IMR-90 (cell line): ENCODE results near the gene NAA80. TPM values are rescaled to one million over a fixed set of nuclear protein-coding genes. Genes with fewer than 3 reads are reported as not detected.
A peak's percentile ranks its signal among the peaks of the same experiment; 100 is the strongest.

Experiments
- ATAC-seq: fragments of 200-7000 bp; cut with Tn5 transposase; 2 replicates; pipeline ENCODE4 v1.9.1; 2020; ENCODE audit warnings: low read depth, mild to moderate bottlenecking, moderate library complexity
- BruUV-seq: library from RNA; stranded (reverse); fragments of 400-500 nt; replicated peaks from 2 replicates; lab custom pipeline; 2021; lab: Mats Ljungman, UMichigan
- CTCF ChIA-PET: fragments of 300-600 bp; formaldehyde crosslinking; extraction: SDS; loops from one replicate; lab custom pipeline; 2021; ENCODE audit warnings: antibody characterized with exemption; lab: Yijun Ruan, JAX
- POLR2A ChIA-PET: fragments of 300-600 bp; sonication (Branson Sonifier 250); formaldehyde crosslinking; loops from one replicate; lab custom pipeline; 2022; ENCODE audit warnings: antibody characterized with exemption; ENCODE audit not compliant: unreplicated experiment; lab: Charles Lee
- DNase-seq: peaks from one replicate; pipeline ENCODE4 v3.0.0; 2013
- H2AFZ ChIP-seq: replicated peaks from 2 replicates; pipeline ENCODE3; 2013; ENCODE audit warnings: low read length, mild to moderate bottlenecking; ENCODE audit not compliant: poor library complexity
- H2AK5ac ChIP-seq: 2 replicates; pipeline ENCODE4 v1.6.1; 2013; ENCODE audit warnings: low read depth, low read length, inconsistent platforms
- H2AK9ac ChIP-seq: replicated peaks from 2 replicates; pipeline ENCODE3; 2013; ENCODE audit warnings: mild to moderate bottlenecking, low read depth, low read length, moderate library complexity; ENCODE audit not compliant: poor library complexity
- H2BK120ac ChIP-seq: 2 replicates; pipeline ENCODE4 v1.6.1; 2013; ENCODE audit warnings: low read depth, low read length, inconsistent platforms
- H2BK15ac ChIP-seq: 3 replicates; pipeline ENCODE4 v1.6.1; 2013; ENCODE audit warnings: low read depth, low read length, inconsistent platforms
- H2BK20ac ChIP-seq: 2 replicates; pipeline ENCODE4 v1.6.1; 2013; ENCODE audit warnings: low read depth, mild to moderate bottlenecking, inconsistent platforms, low read length, moderate library complexity
- H2BK5ac ChIP-seq: 2 replicates; pipeline ENCODE4 v1.6.1; 2013; ENCODE audit warnings: mild to moderate bottlenecking, low read depth, low read length, inconsistent platforms; ENCODE audit not compliant: poor library complexity, severe bottlenecking
- H3K14ac ChIP-seq: replicated peaks from 2 replicates; pipeline ENCODE4 v1.6.1; 2013; ENCODE audit warnings: low read depth, low read length, inconsistent platforms
- H3K18ac ChIP-seq: 2 replicates; pipeline ENCODE4 v1.6.1; 2013; ENCODE audit warnings: low read depth, low read length, control low read depth
- H3K23ac ChIP-seq: 2 replicates; pipeline ENCODE4 v1.6.1; 2013; ENCODE audit warnings: low read depth, low read length, inconsistent platforms
- H3K27ac ChIP-seq: 2 replicates; pipeline ENCODE4 v1.5.1; 2013; ENCODE audit warnings: mild to moderate bottlenecking, control low read depth, low read length; ENCODE audit not compliant: insufficient read depth
- H3K27me3 ChIP-seq: 2 replicates; pipeline ENCODE4 v1.6.1; 2013; ENCODE audit warnings: low read length; ENCODE audit not compliant: control insufficient read depth, insufficient read depth
- H3K36me3 ChIP-seq: 2 replicates; pipeline ENCODE4 v1.6.1; 2013; ENCODE audit warnings: low read length, mixed read lengths; ENCODE audit not compliant: control insufficient read depth, insufficient read depth
- H3K4ac ChIP-seq: 2 replicates; pipeline ENCODE4 v1.6.1; 2013; ENCODE audit warnings: low read depth, low read length, inconsistent platforms
- H3K4me1 ChIP-seq: 2 replicates; pipeline ENCODE4 v1.6.1; 2013; ENCODE audit warnings: low read length, mixed read lengths; ENCODE audit not compliant: control insufficient read depth, insufficient read depth
- H3K4me2 ChIP-seq: 2 replicates; pipeline ENCODE4 v1.6.1; 2013; ENCODE audit warnings: low read depth, mild to moderate bottlenecking, control low read depth, low read length, moderate library complexity
- H3K4me3 ChIP-seq: 2 replicates; pipeline ENCODE4 v1.5.1; 2013; ENCODE audit warnings: low read depth, mild to moderate bottlenecking, control low read depth, low read length, moderate library complexity; ENCODE audit not compliant: insufficient read depth
- H3K56ac ChIP-seq: 2 replicates; pipeline ENCODE4 v1.6.1; 2013; ENCODE audit warnings: low read length, inconsistent platforms; ENCODE audit not compliant: insufficient read depth; ENCODE audit errors: extremely low read depth
- H3K79me1 ChIP-seq, 2 experiments: 2 replicates each; pipeline ENCODE4 v1.6.1; 2013; ENCODE audit warnings: low read length in 2 of 2, inconsistent platforms in 1 of 2, low read depth in 1 of 2
- H3K9ac ChIP-seq: 2 replicates; pipeline ENCODE4 v1.6.1; 2013; ENCODE audit warnings: low read depth, low read length, control low read depth
- H3K9me1 ChIP-seq: 2 replicates; pipeline ENCODE4 v1.6.1; 2013; ENCODE audit warnings: low read length, inconsistent platforms; ENCODE audit not compliant: insufficient read depth
- H3K9me3 ChIP-seq: 2 replicates; pipeline ENCODE4 v1.6.1; 2013; ENCODE audit warnings: low read length; ENCODE audit not compliant: control insufficient read depth, insufficient read depth
- H4K20me1 ChIP-seq: 2 replicates; pipeline ENCODE4 v1.6.1; 2013; ENCODE audit warnings: low read length, inconsistent platforms; ENCODE audit not compliant: insufficient read depth
- H4K5ac ChIP-seq: 2 replicates; pipeline ENCODE4 v1.6.1; 2013; ENCODE audit warnings: mild to moderate bottlenecking, low read depth, low read length, control low read depth
- H4K8ac ChIP-seq, 2 experiments: 2 replicates each; pipeline ENCODE4 v1.6.1; 2013; ENCODE audit warnings: low read depth in 2 of 2, low read length in 2 of 2, control low read depth in 1 of 2, inconsistent platforms in 1 of 2
- H4K91ac ChIP-seq: 2 replicates; pipeline ENCODE4 v1.6.1; 2013; ENCODE audit warnings: low read depth, low read length, inconsistent platforms; ENCODE audit not compliant: insufficient read depth
- NFE2L2 ChIP-seq: fragments of 150-350 bp; IDR thresholded peaks from 2 replicates; pipeline ENCODE4 v1.6.1; 2016; ENCODE audit warnings: low read depth, mild to moderate bottlenecking, low read length
- RFX5 ChIP-seq: IDR thresholded peaks from 2 replicates; pipeline ENCODE4 v1.8.0; 2012; ENCODE audit warnings: low read depth, mild to moderate bottlenecking, low read length, moderate library complexity
- SMC3 ChIP-seq: fragments of 150-350 bp; IDR thresholded peaks from 2 replicates; pipeline ENCODE4 v1.6.1; 2016; ENCODE audit warnings: low read depth, mild to moderate bottlenecking, antibody characterized with exemption, low read length, moderate library complexity
- WGBS, 2 experiments: methylation state at CpG; one replicate each; pipeline versions ENCODE4 v1.1.5 to v1.1.7; 2013; ENCODE audit warnings: missing lambda C conversion rate in 2 of 2; ENCODE audit not compliant: insufficient read length in 1 of 2; ENCODE audit errors: extremely low coverage in 2 of 2; 5-methylcytosine and 5-hydroxymethylcytosine counted together
- dilution Hi-C: fragments of 300-500 bp; cut with HindIII; formaldehyde crosslinking; loops from one replicate; pipeline ENCODE4 v1.14.3; 2018; ENCODE audit warnings: low sequenced_read_pairs; ENCODE audit not compliant: unreplicated experiment
- in situ Hi-C: fragments of 300-500 bp; cut with MboI; formaldehyde crosslinking; loops from 3 replicates; pipeline ENCODE4 v1.14.3; 2019; ENCODE audit warnings: low sequenced_read_pairs, inconsistent platforms, mixed read lengths
- intact Hi-C: fragments of 100-400 bp; cut with micrococcal nuclease; formaldehyde crosslinking; loops from 2 replicates; pipeline ENCODE4 v1.10.0; 2022
- polyA plus RNA-seq, 3 experiments: library from polyadenylated mRNA; depleted of rRNA; stranded (reverse); fragments of >200 nt; gene quantifications; 2 replicates each; pipeline ENCODE4 v1.2.3, GENCODE V29; 2012; ENCODE audit warnings: low replicate concordance in 1 of 3
- total RNA-seq: library from RNA; depleted of rRNA; stranded (reverse); fragments of >200 nt; gene quantifications from 2 replicates; pipeline ENCODE4 v1.2.3, GENCODE V29; 2012

NAA80 gene
- total and polyA plus RNA-seq, 2 of the 4 experiments (the other 2 are of a cell fraction), result 5.0 to 14.4 TPM

DNA sequence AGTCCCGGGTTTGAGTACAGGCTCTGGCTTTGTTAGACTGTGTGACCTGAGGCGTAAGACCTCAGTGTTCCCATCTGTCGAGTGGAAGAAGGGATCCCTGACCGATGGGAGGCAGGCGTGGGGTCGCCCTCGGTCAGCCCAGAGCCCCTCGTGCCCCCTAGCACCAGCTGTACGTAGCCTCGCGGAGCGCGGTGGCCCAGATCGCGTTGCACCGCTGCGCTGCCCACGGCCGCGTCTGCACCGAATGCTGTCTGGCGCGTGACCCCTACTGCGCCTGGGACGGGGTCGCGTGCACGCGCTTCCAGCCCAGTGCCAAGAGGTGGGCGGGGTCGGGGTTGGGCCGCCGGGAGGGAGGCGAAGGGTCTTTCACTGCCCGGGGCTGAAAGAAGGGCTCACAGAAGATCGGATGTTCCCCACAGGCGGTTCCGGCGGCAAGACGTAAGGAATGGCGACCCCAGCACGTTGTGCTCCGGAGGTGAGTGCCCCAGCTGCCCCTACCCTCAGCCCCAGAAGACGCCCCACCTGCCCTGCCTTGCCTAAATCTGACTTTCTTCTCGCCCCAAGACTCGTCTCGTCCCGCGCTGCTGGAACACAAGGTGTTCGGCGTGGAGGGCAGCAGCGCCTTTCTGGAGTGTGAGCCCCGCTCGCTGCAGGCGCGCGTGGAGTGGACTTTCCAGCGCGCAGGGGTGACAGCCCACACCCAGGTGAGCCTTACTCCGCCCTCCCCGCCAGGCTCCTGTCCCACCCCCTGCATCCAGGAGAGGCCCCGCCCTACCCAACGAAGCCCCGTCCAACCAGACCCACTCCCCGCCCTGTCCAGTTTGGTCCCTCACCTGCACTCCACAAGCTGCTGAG is 23.8 kb downstream of the NAA80 start:
- Histone ChIP-seq H4K91ac (no peak overlapping the region), H2AK5ac (no peak overlapping the region), H3K4ac (no peak overlapping the region), H3K27ac (no peak overlapping the region), H2BK5ac (no peak overlapping the region), H3K79me1 (peaks cover 3 to 9% of the 10 kb centered on the region in 2 experiments; a peak in 3 of 4 replicates), H3K36me3 (peaks cover 20% of the 10 kb centered on the region; the same call in 1 of the 2 replicates), H3K14ac (no peak overlapping the region), H4K8ac (no peak overlapping the region), H3K9me3 (no peaks in the 10 kb centered on the region), H3K9me1 (peaks cover 4% of the 10 kb centered on the region; the same call in 1 of the 2 replicates), H2AK9ac (peak overlapping the region; percentile 24), H4K5ac (no peak overlapping the region), H4K20me1 (no peaks in the 10 kb centered on the region), H3K9ac (no peak overlapping the region), H3K18ac (no peak overlapping the region), H3K4me2 (no peak overlapping the region), H2BK20ac (no peak overlapping the region), H3K4me1 (peaks cover 9% of the 10 kb centered on the region), H3K23ac (no peak overlapping the region), H2BK15ac (no peak overlapping the region), H2BK120ac (no peak overlapping the region), H3K27me3 (no peaks in the 10 kb centered on the region), H3K4me3 (no peak overlapping the region), H2AFZ (peak overlapping the region; percentile 13), H3K56ac (no peak overlapping the region)
- 49% methylated on average over 32 of the region's 65 CpGs; no CpG with 5 or more reads in 1 of the 2 experiments for WGBS, 2 experiments
- in situ Hi-C loops (no loop called here), intact Hi-C loops (no loop called here), dilution Hi-C loops (no loop called here)
- BruUV-seq, result no TSS peak
- ATAC-seq (no peak), DNase-seq (no peak)
- POLR2A ChIA-PET, result no interaction called here
- no peak for TF ChIP-seq RFX5
- no peak for TF ChIP-seq NFE2L2
- no peak for TF ChIP-seq SMC3
- CTCF ChIA-PET, result interaction anchor here (0.7 kb wide), 1 partner anchor 50 kb away, joined by 3 read pairs; no protein-coding TSS in a partner anchor
